ENCODE measurements around the gene ZNF695. TPM values are rescaled to one million over a fixed set of nuclear protein-coding genes. Genes with fewer than 3 reads are reported as not detected.

Gene ZNF695
- total and polyA plus RNA-seq, 7 experiments from 2014 or later: 0.17 TPM; not detected in 6

DNA sequence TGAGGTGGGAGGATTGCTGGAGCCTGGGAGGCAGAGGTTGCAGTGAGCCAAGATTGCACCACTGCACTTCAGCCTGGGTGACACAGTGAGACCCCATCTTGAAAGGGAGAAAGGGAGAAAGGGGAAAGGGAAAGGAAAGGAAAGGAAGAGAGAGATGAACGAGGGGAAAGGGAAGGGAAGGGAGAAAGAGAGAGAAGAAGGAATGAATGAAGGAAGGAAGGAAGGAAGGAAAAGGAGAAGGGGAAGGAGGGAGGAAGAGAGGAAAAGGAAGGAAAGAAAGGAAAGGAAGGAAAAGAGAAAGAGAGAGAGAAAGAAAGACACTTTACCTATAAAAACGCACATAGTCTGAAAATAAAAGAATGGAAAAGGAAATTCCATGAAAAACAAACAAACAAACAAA, 18.0 kb downstream of the ZNF695 start:
- H3K27ac Mint-ChIP-seq: no peak overlapping the region
- peaks cover 6 to 100% (median 84%) of the 10 kb centered on the region in 11 donors for H3K9me3 Mint-ChIP-seq
- Histone ChIP-seq H3K27ac (ENCODE audit: low read depth, low read length) (no peak overlapping the region), H3K4me1 (ENCODE audit: control insufficient read depth in 2 of 2, insufficient read depth in 2 of 2, low read length in 2 of 2) (no peaks in the 10 kb centered on the region), H3K4me3 (ENCODE audit: low read length) (no peak overlapping the region), H3K9me3 (ENCODE audit: control insufficient read depth in 2 of 3, low read length in 3 of 3) (peaks cover 3 to 65% (median 5%) of the 10 kb centered on the region in 3 experiments), H3K27me3 (ENCODE audit: control insufficient read depth in 2 of 2, insufficient read depth in 2 of 2, low read length in 2 of 2) (no peaks in the 10 kb centered on the region), H3K36me3 (ENCODE audit: control insufficient read depth in 2 of 3, insufficient read depth in 3 of 3, low read length in 3 of 3) (no peaks in the 10 kb centered on the region)
- ATAC-seq: no peak
- intact Hi-C loops (cut with micrococcal nuclease): no loop called here
- H3K36me3 Mint-ChIP-seq: peaks cover 10 to 35% (median 14%) of the 10 kb centered on the region in 5 donors
- peaks cover 0 to 8% (median 0%) of the 10 kb centered on the region in 5 donors for H3K27me3 Mint-ChIP-seq
- ChIA-PET POLR2A (no interaction called here), CTCF (no interaction called here)
- no peak for DNase-seq
- no peaks in the 10 kb centered on the region for H3K4me1 Mint-ChIP-seq
- no peak overlapping the region for H3K4me3 Mint-ChIP-seq

DNA sequence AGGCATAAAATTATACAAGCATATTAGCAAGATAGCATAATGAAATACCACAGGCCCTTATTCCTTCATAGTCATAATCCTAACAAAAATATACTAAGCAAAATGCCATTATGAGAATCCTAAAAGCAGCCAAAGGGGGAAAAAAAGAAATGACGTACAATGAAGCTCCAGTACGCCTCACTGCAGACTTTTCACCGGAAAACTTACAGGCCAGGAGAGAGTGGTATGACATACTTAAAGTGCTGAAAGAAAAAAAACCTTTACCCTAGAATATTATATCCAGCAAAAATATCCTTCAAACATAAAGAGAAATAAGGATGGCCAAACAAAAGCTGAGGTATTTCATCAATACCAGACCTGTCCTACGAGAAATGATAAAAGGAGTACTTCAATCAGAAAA, 19.5 kb downstream of the ZNF695 start:
- Histone ChIP-seq H3K4me1 (ENCODE audit: control insufficient read depth in 2 of 2, insufficient read depth in 2 of 2, low read length in 2 of 2) (no peaks in the 10 kb centered on the region), H3K27ac (ENCODE audit: low read depth, low read length) (no peak overlapping the region), H3K9me3 (ENCODE audit: control insufficient read depth in 2 of 3, low read length in 3 of 3) (peaks cover 3 to 77% (median 5%) of the 10 kb centered on the region in 3 experiments), H3K4me3 (ENCODE audit: low read length) (no peak overlapping the region), H3K27me3 (ENCODE audit: control insufficient read depth in 2 of 2, insufficient read depth in 2 of 2, low read length in 2 of 2) (no peaks in the 10 kb centered on the region), H3K36me3 (ENCODE audit: control insufficient read depth in 2 of 3, insufficient read depth in 3 of 3, low read length in 3 of 3) (no peaks in the 10 kb centered on the region)
- peaks cover 10 to 39% (median 16%) of the 10 kb centered on the region in 5 donors for H3K36me3 Mint-ChIP-seq
- peaks cover 6 to 100% (median 87%) of the 10 kb centered on the region in 11 donors for H3K9me3 Mint-ChIP-seq
- no peaks in the 10 kb centered on the region for H3K4me1 Mint-ChIP-seq
- ChIA-PET CTCF (no interaction called here), POLR2A (no interaction called here)
- peaks cover 0 to 8% (median 0%) of the 10 kb centered on the region in 5 donors for H3K27me3 Mint-ChIP-seq
- H3K27ac Mint-ChIP-seq: no peak overlapping the region
- H3K4me3 Mint-ChIP-seq: no peak overlapping the region
- no peak for DNase-seq
- no peak for ATAC-seq
- intact Hi-C loops (cut with micrococcal nuclease): no loop called here

DNA sequence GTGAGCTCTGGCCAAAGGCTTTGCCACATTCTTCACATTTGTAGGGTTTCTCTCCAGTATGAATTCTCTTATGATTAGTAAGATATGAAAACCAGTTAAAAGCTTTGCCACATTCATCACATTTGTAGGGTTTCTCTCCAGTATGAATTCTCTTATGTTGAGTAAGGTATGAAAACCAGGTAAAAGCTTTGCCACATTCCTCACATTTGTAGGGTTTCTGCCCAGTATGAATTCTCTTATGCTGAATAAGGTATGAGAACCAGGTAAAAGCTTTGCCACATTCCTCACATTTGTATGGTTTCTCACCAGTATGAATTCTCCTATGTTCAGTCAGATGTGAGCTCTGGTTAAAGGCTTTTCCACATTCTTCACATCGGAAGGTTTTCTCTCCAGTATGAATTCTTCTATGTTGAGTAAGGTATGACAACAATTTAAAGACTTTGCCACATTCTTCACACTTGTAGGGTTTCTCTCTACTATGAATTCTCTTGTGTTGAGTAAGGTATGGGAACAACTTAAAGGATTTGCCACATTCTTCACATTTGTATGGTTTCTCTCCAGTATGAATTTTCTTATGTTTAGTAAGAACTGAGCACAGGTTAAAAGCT, 20.7 kb downstream of the ZNF695 start:
- POLR2A ChIA-PET: no interaction called here
- peaks cover 0 to 8% (median 0%) of the 10 kb centered on the region in 5 donors for H3K27me3 Mint-ChIP-seq
- no peak overlapping the region for H3K27ac ChIP-seq (ENCODE audit: low read depth, low read length)
- no peaks in the 10 kb centered on the region for H3K4me1 ChIP-seq (ENCODE audit: control insufficient read depth in 2 of 2, insufficient read depth in 2 of 2, low read length in 2 of 2)
- peaks cover 3 to 71% (median 5%) of the 10 kb centered on the region in 3 experiments for H3K9me3 ChIP-seq (ENCODE audit: control insufficient read depth in 2 of 3, low read length in 3 of 3)
- DNase-seq (no peak), ATAC-seq (no peak)
- H3K4me3 ChIP-seq (ENCODE audit: low read length): no peak overlapping the region
- H3K27ac Mint-ChIP-seq: no peak overlapping the region
- H3K9me3 Mint-ChIP-seq: peaks cover 6 to 100% (median 88%) of the 10 kb centered on the region in 11 donors
- H3K36me3 ChIP-seq (ENCODE audit: control insufficient read depth in 2 of 3, insufficient read depth in 3 of 3, low read length in 3 of 3): no peaks in the 10 kb centered on the region
- intact Hi-C loops (cut with micrococcal nuclease): no loop called here
- no peaks in the 10 kb centered on the region for H3K4me1 Mint-ChIP-seq
- H3K4me3 Mint-ChIP-seq: no peak overlapping the region
- CTCF ChIA-PET: interaction anchor here (1.3 kb wide), 1 partner anchor 13 kb away, joined by 3 read pairs; no protein-coding TSS in a partner anchor
- H3K27me3 ChIP-seq (ENCODE audit: control insufficient read depth in 2 of 2, insufficient read depth in 2 of 2, low read length in 2 of 2): no peaks in the 10 kb centered on the region
- H3K36me3 Mint-ChIP-seq: peaks cover 10 to 35% (median 16%) of the 10 kb centered on the region in 5 donors

DNA sequence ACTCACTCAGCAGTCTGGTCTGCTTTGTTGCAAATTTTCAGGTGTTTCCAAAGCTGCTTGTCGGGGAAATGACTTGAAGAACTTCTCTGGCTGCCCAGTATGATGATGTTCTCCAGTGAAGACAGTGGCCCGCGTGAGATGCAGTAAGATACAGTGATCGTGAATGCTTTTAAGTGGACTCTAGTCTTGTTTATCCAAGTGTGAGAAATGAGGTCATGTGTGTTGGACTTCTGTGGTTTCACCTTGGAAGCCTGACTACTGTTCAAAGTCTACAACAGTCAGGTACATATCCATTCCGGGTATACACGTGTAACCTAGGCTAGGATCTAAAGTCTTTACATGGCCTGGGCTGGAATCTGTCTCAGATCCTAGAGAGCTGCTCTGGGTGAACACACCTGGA, 29.1 kb downstream of the ZNF695 start:
- CTCF ChIA-PET: no interaction called here

DNA sequence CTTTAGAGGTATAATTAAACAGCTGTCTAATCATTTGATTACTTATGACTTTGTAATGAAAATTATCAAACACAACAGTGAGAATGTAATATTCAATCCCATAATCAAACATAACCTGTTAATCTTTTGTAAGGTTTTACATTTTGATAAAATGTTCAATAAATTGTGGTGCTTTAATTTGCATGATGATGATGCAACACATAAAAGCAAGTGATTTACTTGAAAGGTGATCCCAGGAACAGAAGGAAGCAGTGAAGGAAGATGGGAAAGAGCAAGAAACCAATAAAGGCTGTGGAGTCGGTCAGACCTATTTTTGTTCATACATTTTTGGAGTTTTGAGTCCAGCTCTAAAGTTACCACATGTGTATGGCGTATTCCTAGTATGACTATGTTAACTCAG, 29.6 kb downstream of the ZNF695 start:
- ATAC-seq (no peak), DNase-seq (no peak)
- Mint-ChIP-seq H3K4me3 (no peak overlapping the region), H3K36me3 (peaks cover 2 to 27% (median 7%) of the 10 kb centered on the region in 5 donors), H3K27me3 (peaks cover 0 to 11% (median 6%) of the 10 kb centered on the region in 5 donors), H3K4me1 (no peaks in the 10 kb centered on the region), H3K27ac (no peak overlapping the region), H3K9me3 (peaks cover 7 to 73% (median 33%) of the 10 kb centered on the region in 11 donors)
- H3K4me3 ChIP-seq (ENCODE audit: low read length): no peak overlapping the region
- intact Hi-C loops (cut with micrococcal nuclease): no loop called here
- H3K4me1 ChIP-seq (ENCODE audit: control insufficient read depth in 2 of 2, insufficient read depth in 2 of 2, low read length in 2 of 2): no peaks in the 10 kb centered on the region
- no peaks in the 10 kb centered on the region for H3K36me3 ChIP-seq (ENCODE audit: control insufficient read depth in 2 of 3, insufficient read depth in 3 of 3, low read length in 3 of 3)
- CTCF ChIA-PET: no interaction called here
- H3K9me3 ChIP-seq (ENCODE audit: control insufficient read depth in 2 of 3, low read length in 3 of 3): peaks cover 0 to 8% (median 0%) of the 10 kb centered on the region in 3 experiments
- POLR2A ChIA-PET: no interaction called here
- H3K27me3 ChIP-seq (ENCODE audit: control insufficient read depth in 2 of 2, insufficient read depth in 2 of 2, low read length in 2 of 2): no peaks in the 10 kb centered on the region
- no peak overlapping the region for H3K27ac ChIP-seq (ENCODE audit: low read depth, low read length)

More for the DNA sequence above, 29.1 kb downstream of the ZNF695 start:
- DNase-seq (no peak), ATAC-seq (no peak)
- Mint-ChIP-seq H3K9me3 (peaks cover 7 to 78% (median 38%) of the 10 kb centered on the region in 11 donors), H3K27me3 (peaks cover 0 to 11% (median 6%) of the 10 kb centered on the region in 5 donors), H3K4me3 (no peak overlapping the region), H3K27ac (no peak overlapping the region), H3K4me1 (no peaks in the 10 kb centered on the region), H3K36me3 (peaks cover 2 to 27% (median 8%) of the 10 kb centered on the region in 5 donors)
- intact Hi-C loops (cut with micrococcal nuclease): no loop called here
- H3K4me3 ChIP-seq (ENCODE audit: low read length): no peak overlapping the region
- POLR2A ChIA-PET: no interaction called here
- H3K4me1 ChIP-seq (ENCODE audit: control insufficient read depth in 2 of 2, insufficient read depth in 2 of 2, low read length in 2 of 2): no peaks in the 10 kb centered on the region
- H3K27ac ChIP-seq (ENCODE audit: low read depth, low read length): no peak overlapping the region
- no peaks in the 10 kb centered on the region for H3K27me3 ChIP-seq (ENCODE audit: control insufficient read depth in 2 of 2, insufficient read depth in 2 of 2, low read length in 2 of 2)
- peaks cover 0 to 13% (median 0%) of the 10 kb centered on the region in 3 experiments for H3K9me3 ChIP-seq (ENCODE audit: control insufficient read depth in 2 of 3, low read length in 3 of 3)
- no peaks in the 10 kb centered on the region for H3K36me3 ChIP-seq (ENCODE audit: control insufficient read depth in 2 of 3, insufficient read depth in 3 of 3, low read length in 3 of 3)

DNA sequence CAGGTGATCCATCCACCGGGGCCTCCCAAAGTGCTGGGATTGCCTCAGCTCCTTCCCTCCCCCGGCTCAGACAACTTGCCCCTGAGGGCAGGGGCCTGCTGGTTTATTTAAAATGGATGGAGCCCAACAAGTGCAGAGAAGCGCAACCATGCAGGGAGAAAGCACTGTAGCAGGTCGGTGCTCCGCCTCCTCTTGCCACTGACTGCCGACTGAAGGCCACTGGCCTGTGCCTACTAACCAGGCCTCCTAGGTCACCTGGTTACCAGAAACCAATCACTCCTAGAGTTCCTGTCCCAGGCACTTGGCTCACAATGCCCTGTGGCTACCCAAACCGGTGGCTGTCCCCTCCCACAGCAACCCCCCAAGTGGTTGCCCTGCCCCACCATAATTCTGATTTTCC, 35.9 kb downstream of the ZNF695 start:
- Mint-ChIP-seq H3K4me1 (peaks cover 0 to 3% (median 0%) of the 10 kb centered on the region in 7 donors), H3K27me3 (peaks cover 0 to 11% (median 0%) of the 10 kb centered on the region in 5 donors), H3K27ac (no peak overlapping the region), H3K36me3 (peaks cover 0 to 20% (median 7%) of the 10 kb centered on the region in 5 donors), H3K9me3 (peaks cover 0 to 44% (median 22%) of the 10 kb centered on the region in 11 donors), H3K4me3 (no peak overlapping the region)
- no peak overlapping the region for H3K27ac ChIP-seq (ENCODE audit: low read depth, low read length)
- ATAC-seq (no peak), DNase-seq (no peak)
- no peaks in the 10 kb centered on the region for H3K4me1 ChIP-seq (ENCODE audit: control insufficient read depth in 2 of 2, insufficient read depth in 2 of 2, low read length in 2 of 2)
- ChIA-PET CTCF (interaction anchor here (2.3 kb wide), 1 partner anchor 65 kb away, joined by 9 read pairs; no protein-coding TSS in a partner anchor), POLR2A (no interaction called here)
- peaks cover 0 to 7% (median 0%) of the 10 kb centered on the region in 3 experiments for H3K9me3 ChIP-seq (ENCODE audit: control insufficient read depth in 2 of 3, low read length in 3 of 3)
- no peaks in the 10 kb centered on the region for H3K36me3 ChIP-seq (ENCODE audit: control insufficient read depth in 2 of 3, insufficient read depth in 3 of 3, low read length in 3 of 3)
- no peak overlapping the region for H3K4me3 ChIP-seq (ENCODE audit: low read length)
- H3K27me3 ChIP-seq (ENCODE audit: control insufficient read depth in 2 of 2, insufficient read depth in 2 of 2, low read length in 2 of 2): no peaks in the 10 kb centered on the region
- intact Hi-C loops (cut with micrococcal nuclease): loop anchor here (1.0 kb wide), 2 partner anchors 65 to 475 kb away; no protein-coding TSS in a partner anchor

Measured in naive thymus-derived CD4-positive, alpha-beta T cell (primary cell).